Vagina (tissue), 2 donors: ENCODE data around the gene RAB40C.

Experiments used
- CTCF ChIP-seq, 3 experiments: fragments of 450-650 bp in 2 of 3; fragments of 200-600 bp in 1 of 3; sonication (generic) in 1 of 3; IDR thresholded peaks; one replicate each; pipeline ENCODE4 v1.5.1; 2017 to 2019; ENCODE audit warnings: antibody characterized with exemption in 3 of 3, mild to moderate bottlenecking in 2 of 3, moderate library complexity in 2 of 3
- POLR2A ChIP-seq, 2 donors: fragments of 450-650 bp; IDR thresholded peaks; one replicate each; pipeline ENCODE4 v1.6.1; 2017; ENCODE audit warnings: antibody characterized with exemption in 2 of 2, mild to moderate bottlenecking in 2 of 2, moderate library complexity in 2 of 2
- POLR2AphosphoS5 ChIP-seq, 2 donors: sonication (generic); formaldehyde crosslinking; IDR thresholded peaks; one replicate each; pipeline ENCODE4 v1.9.0; 2017; ENCODE audit warnings: antibody characterized with exemption in 2 of 2, mild to moderate bottlenecking in 2 of 2, low read depth in 1 of 2; ENCODE audit not compliant: insufficient read depth in 1 of 2

GRCh38 chr16:633336-634050 is 43.6 kb downstream of the RAB40C start:
- no peak for TF ChIP-seq CTCF (IDR thresholded peaks at IDR 0.05)
- TF ChIP-seq POLR2A (IDR thresholded peaks at IDR 0.05) = no peak
- TF ChIP-seq POLR2AphosphoS5 (IDR thresholded peaks at IDR 0.05; ENCODE audit: insufficient read depth in 1 of 2, low read depth in 1 of 2) = no peak
